GM12892 (cell line): Measurements from ENCODE around the gene OSBPL6.

Experiments
- POLR2A ChIP-seq: IDR thresholded peaks from 2 replicates; pipeline ENCODE4 v1.6.1; 2011; ENCODE audit warnings: low read depth, low read length, control low read depth
- POLR2AphosphoS5 ChIP-seq: IDR thresholded peaks from 2 replicates; pipeline ENCODE4 v1.6.1; 2011; ENCODE audit warnings: low read depth, low read length, control low read depth
- TAF1 ChIP-seq: IDR thresholded peaks from 2 replicates; pipeline ENCODE4 v1.6.1; 2011; ENCODE audit warnings: low read depth, mild to moderate bottlenecking, control low read depth, low read length, borderline replicate concordance

DNA sequence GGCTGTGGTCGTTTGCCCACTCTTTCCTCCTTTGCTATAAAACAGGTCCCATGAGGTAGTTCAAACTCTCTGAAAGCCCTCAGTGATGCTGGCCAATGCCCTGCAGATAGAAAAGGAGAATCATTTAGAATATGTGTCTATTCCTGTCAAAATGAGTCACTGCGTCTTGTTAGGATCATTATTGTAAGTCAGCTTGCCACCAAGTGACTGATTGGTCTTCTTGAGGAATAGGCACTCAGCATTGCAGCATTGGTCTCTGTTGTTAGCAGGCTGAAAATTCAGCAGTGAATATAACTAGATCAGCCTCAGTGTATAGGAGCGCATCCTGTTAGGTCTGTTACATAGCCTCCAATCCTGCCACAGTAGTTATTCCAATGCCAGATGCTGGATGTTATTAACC is 227.8 kb downstream of the OSBPL6 start:
- TF ChIP-seq POLR2A = no peak
- no peak for TF ChIP-seq POLR2AphosphoS5
- no peak for TF ChIP-seq TAF1
